CD14-positive monocyte (primary cell): ENCODE results near the gene SLC7A8. TPM values are rescaled to one million over a fixed set of nuclear protein-coding genes. Genes with fewer than 3 reads are reported as not detected.

Experiments used
- DNase-seq, 3 donors: peaks; one replicate each; pipeline ENCODE4 v3.0.0-alpha.2; 2011 to 2022
- H2AFZ ChIP-seq: 2 replicates; pipeline ENCODE4 v1.6.0; 2012; ENCODE audit warnings: mild to moderate bottlenecking, low read depth, low read length, inconsistent platforms; ENCODE audit not compliant: insufficient read depth, poor library complexity, severe bottlenecking
- H3K27ac ChIP-seq, 2 donors: 1 replicate in 1 of 2; 2 replicates in 1 of 2; pipeline ENCODE4 v1.5.1; 2012 to 2013; ENCODE audit warnings: low read length in 2 of 2, control low read depth in 1 of 2, inconsistent platforms in 1 of 2, low read depth in 1 of 2, mild to moderate bottlenecking in 1 of 2
- H3K27me3 ChIP-seq, 2 donors: one replicate each; pipeline versions ENCODE4 v1.6.0 to v1.6.1; 2011 to 2013; ENCODE audit warnings: low read length in 2 of 2; ENCODE audit not compliant: control insufficient read depth in 2 of 2, insufficient read depth in 2 of 2
- H3K36me3 ChIP-seq, 2 donors: replicated peaks in 1 of 2; 1 replicate in 1 of 2; 2 replicates in 1 of 2; pipeline versions ENCODE4 v1.5.1 to v1.6.1; 2012 to 2013; ENCODE audit warnings: low read length in 2 of 2, control low read depth in 1 of 2, inconsistent platforms in 1 of 2, mild to moderate bottlenecking in 1 of 2; ENCODE audit not compliant: insufficient read depth in 2 of 2, control insufficient read depth in 1 of 2
- H3K4me1 ChIP-seq, 2 donors: 1 replicate in 1 of 2; 2 replicates in 1 of 2; pipeline versions ENCODE4 v1.5.1 to v1.6.1; 2012 to 2013; ENCODE audit warnings: low read length in 2 of 2, control low read depth in 1 of 2, inconsistent platforms in 1 of 2, mild to moderate bottlenecking in 1 of 2, moderate library complexity in 1 of 2; ENCODE audit not compliant: insufficient read depth in 2 of 2, control insufficient read depth in 1 of 2
- H3K4me2 ChIP-seq: replicated peaks from 2 replicates; pipeline ENCODE3; 2012; ENCODE audit warnings: low read length, moderate library complexity, mild to moderate bottlenecking; ENCODE audit not compliant: poor library complexity, severe bottlenecking; ENCODE audit errors: extremely low read depth
- H3K4me3 ChIP-seq, 3 experiments: fragments of 200-600 bp in 1 of 3; sonication (generic) in 1 of 3; replicated peaks in 1 of 3; 1 replicate in 2 of 3; 2 replicates in 1 of 3; pipeline ENCODE4 v1.5.1; 2011 to 2013; ENCODE audit warnings: low read length in 3 of 3, mild to moderate bottlenecking in 3 of 3, control low read depth in 2 of 3, low read depth in 2 of 3, inconsistent platforms in 1 of 3, moderate library complexity in 1 of 3
- H3K79me2 ChIP-seq: 2 replicates; pipeline ENCODE4 v1.6.0; 2012; ENCODE audit warnings: mild to moderate bottlenecking, control low read depth, inconsistent platforms, low read length, moderate library complexity; ENCODE audit not compliant: insufficient read depth
- H3K9ac ChIP-seq: 2 replicates; pipeline ENCODE4 v1.6.0; 2017; ENCODE audit warnings: low read length, mild to moderate bottlenecking; ENCODE audit not compliant: insufficient read depth, poor library complexity, severe bottlenecking
- H3K9me3 ChIP-seq, 2 donors: replicated peaks in 1 of 2; 1 replicate in 1 of 2; 2 replicates in 1 of 2; pipeline versions ENCODE4 v1.5.1 to v1.6.1; 2012 to 2013; ENCODE audit warnings: low read length in 2 of 2, control low read depth in 1 of 2; ENCODE audit not compliant: control insufficient read depth in 1 of 2, insufficient read depth in 1 of 2
- H4K20me1 ChIP-seq: 2 replicates; pipeline ENCODE4 v1.6.0; 2012; ENCODE audit warnings: mild to moderate bottlenecking, low read length, control low read depth, moderate library complexity; ENCODE audit not compliant: insufficient read depth
- H3K27ac Mint-ChIP-seq, 7 donors: one replicate each; pipeline ENCODE4 v1.8.0; 2020; ENCODE audit warnings: mild to moderate bottlenecking in 7 of 7, mixed read lengths in 7 of 7, moderate library complexity in 6 of 7, inconsistent platforms in 2 of 7
- H3K27me3 Mint-ChIP-seq, 3 donors: one replicate each; pipeline ENCODE4 v1.8.0; 2021 to 2022; ENCODE audit warnings: low read depth in 3 of 3, mild to moderate bottlenecking in 3 of 3, mixed read lengths in 3 of 3, moderate library complexity in 3 of 3, inconsistent platforms in 1 of 3
- H3K36me3 Mint-ChIP-seq, 2 donors: one replicate each; pipeline ENCODE4 v1.8.0; 2020; ENCODE audit warnings: mixed read lengths in 2 of 2, inconsistent platforms in 1 of 2, mild to moderate bottlenecking in 1 of 2
- H3K4me1 Mint-ChIP-seq: one replicate; pipeline ENCODE4 v1.8.0; 2020; ENCODE audit warnings: mild to moderate bottlenecking, mixed read lengths
- H3K4me3 Mint-ChIP-seq, 2 donors: one replicate each; pipeline ENCODE4 v1.8.0; 2020; ENCODE audit warnings: mild to moderate bottlenecking in 2 of 2, mixed read lengths in 2 of 2, moderate library complexity in 1 of 2
- H3K9me3 Mint-ChIP-seq, 7 donors: one replicate each; pipeline ENCODE4 v1.8.0; 2020 to 2022; ENCODE audit warnings: mixed read lengths in 7 of 7, mild to moderate bottlenecking in 6 of 7, moderate library complexity in 6 of 7, inconsistent platforms in 2 of 7
- CTCF ChIP-seq: fragments of 200-600 bp; IDR thresholded peaks from one replicate; pipeline ENCODE4 v1.8.0; 2022; ENCODE audit warnings: antibody characterized with exemption, mild to moderate bottlenecking
- WGBS: methylation state at CpG from one replicate; pipeline ENCODE4 v1.1.5; 2013; ENCODE audit warnings: missing lambda C conversion rate; ENCODE audit not compliant: insufficient coverage; 5-methylcytosine and 5-hydroxymethylcytosine counted together
- intact Hi-C, 2 donors: fragments of 100-400 bp; cut with micrococcal nuclease; formaldehyde crosslinking; loops; one replicate each; pipeline versions ENCODE4 v1.15.0 to v1.15.1; 2023
- polyA plus RNA-seq, 3 donors: library from polyadenylated mRNA; depleted of rRNA in 1 of 3; unstranded in 2 of 3; stranded (reverse) in 1 of 3; fragments of 300-500 nt in 2 of 3; fragments of >200 nt in 1 of 3; fragmentation: Illumina TruSeq in 2 of 3; gene quantifications; 1 replicate in 2 of 3; 2 replicates in 1 of 3; pipeline ENCODE4 v1.2.3, GENCODE V29; 2012 to 2021

The SLC7A8 gene
- polyA plus RNA-seq, 3 donors: 0.05 to 0.53 (median 0.25) TPM

- Histone ChIP-seq H3K9me3 (no peaks in the 10 kb centered on the region), H3K4me1 (peaks cover 15 to 17% of the 10 kb centered on the region in 2 donors), H3K36me3 (no peaks in the 10 kb centered on the region), H3K79me2 (no peaks in the 10 kb centered on the region), H3K27ac (no peak overlapping the region), H3K27me3 (no peaks in the 10 kb centered on the region), H3K4me3 (no peak overlapping the region), H3K9ac (no peak overlapping the region), H4K20me1 (no peaks in the 10 kb centered on the region), H2AFZ (no peak overlapping the region), H3K4me2 (no peak overlapping the region)
- Mint-ChIP-seq H3K4me3 (no peak overlapping the region), H3K9me3 (peaks cover 0 to 5% (median 0%) of the 10 kb centered on the region in 7 donors), H3K27ac (no peak overlapping the region), H3K36me3 (no peaks in the 10 kb centered on the region), H3K4me1 (peaks cover 21% of the 10 kb centered on the region), H3K27me3 (peaks cover 0 to 3% (median 0%) of the 10 kb centered on the region in 3 donors)
- no peak for TF ChIP-seq CTCF
- intact Hi-C loops: no loop called here
- DNase-seq: no peak
Observed at GRCh38 chr14:23149745-23150144, 33.7 kb downstream of the SLC7A8 start.

GRCh38 chr14:23148591-23149249 lies 34.7 kb downstream of the SLC7A8 start:
- Histone ChIP-seq H3K9me3 (no peaks in the 10 kb centered on the region), H3K4me1 (peaks cover 5 to 7% of the 10 kb centered on the region in 2 donors), H2AFZ (no peak overlapping the region), H3K4me3 (no peak overlapping the region), H3K4me2 (no peak overlapping the region), H3K27me3 (no peaks in the 10 kb centered on the region), H3K79me2 (no peaks in the 10 kb centered on the region), H3K36me3 (no peaks in the 10 kb centered on the region), H4K20me1 (no peaks in the 10 kb centered on the region), H3K27ac (no peak overlapping the region), H3K9ac (no peak overlapping the region)
- Mint-ChIP-seq H3K4me3 (no peak overlapping the region), H3K4me1 (peaks cover 11% of the 10 kb centered on the region), H3K27ac (no peak overlapping the region), H3K9me3 (peaks cover 0 to 3% (median 0%) of the 10 kb centered on the region in 7 donors), H3K27me3 (peaks cover 0 to 3% (median 0%) of the 10 kb centered on the region in 3 donors), H3K36me3 (no peaks in the 10 kb centered on the region)
- intact Hi-C loops: no loop called here
- 92% methylated on average over 2 of the region's 5 CpGs for WGBS
- DNase-seq: no peak
- no peak for TF ChIP-seq CTCF
